Measurements from ENCODE around the gene INSYN2B.

The INSYN2B gene

DNA sequence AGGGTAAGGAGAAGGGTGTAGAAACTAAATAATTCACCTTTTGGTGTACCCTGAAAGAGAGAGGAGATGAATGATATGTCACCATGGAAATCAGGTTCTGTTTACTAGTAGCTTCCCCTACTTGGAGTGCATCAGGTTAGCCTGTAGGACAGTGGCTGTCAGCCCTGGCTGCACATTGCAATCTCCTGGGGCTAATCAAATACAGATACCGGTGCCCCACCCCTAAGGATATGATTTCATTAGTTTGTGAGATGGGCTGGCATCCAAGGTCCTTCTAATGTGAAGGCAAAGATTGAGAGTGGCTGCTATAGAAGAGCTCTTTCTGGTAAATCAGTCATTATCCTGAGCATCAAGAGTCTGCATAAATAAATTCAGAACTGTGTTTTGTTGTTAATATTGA lies 47.2 kb downstream of the INSYN2B start:
- DNase-seq (ENCODE audit: low read depth in 2 of 2): no peak

GRCh38 chr5:169923988-169924387 lies 56.3 kb downstream of the INSYN2B start:
- no peak for DNase-seq (ENCODE audit: low read depth in 2 of 2)

DNA sequence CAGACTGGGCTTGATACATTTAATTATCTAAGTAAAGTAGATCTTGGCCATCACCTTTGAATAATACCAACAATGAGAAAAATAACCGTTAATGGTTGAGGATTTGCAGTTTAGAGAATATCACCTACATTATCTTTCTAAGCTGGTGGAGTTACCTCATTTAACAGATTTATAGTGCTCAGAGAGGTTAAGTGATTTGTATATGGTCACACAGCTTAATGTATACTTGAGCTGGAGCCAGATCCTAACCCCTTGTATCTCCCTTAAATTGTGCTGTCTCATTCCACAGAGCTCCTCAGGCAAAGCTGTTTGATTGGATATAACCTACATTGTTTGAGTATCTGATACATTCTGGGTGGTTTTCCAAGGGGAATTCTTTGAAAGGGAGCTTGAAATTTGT lies 57.8 kb downstream of the INSYN2B start:
- DNase-seq (ENCODE audit: low read depth in 2 of 2): no peak

GRCh38 chr5:169921949-169922348 lies 58.3 kb downstream of the INSYN2B start:
- no peak for DNase-seq (ENCODE audit: low read depth in 2 of 2)

DNA sequence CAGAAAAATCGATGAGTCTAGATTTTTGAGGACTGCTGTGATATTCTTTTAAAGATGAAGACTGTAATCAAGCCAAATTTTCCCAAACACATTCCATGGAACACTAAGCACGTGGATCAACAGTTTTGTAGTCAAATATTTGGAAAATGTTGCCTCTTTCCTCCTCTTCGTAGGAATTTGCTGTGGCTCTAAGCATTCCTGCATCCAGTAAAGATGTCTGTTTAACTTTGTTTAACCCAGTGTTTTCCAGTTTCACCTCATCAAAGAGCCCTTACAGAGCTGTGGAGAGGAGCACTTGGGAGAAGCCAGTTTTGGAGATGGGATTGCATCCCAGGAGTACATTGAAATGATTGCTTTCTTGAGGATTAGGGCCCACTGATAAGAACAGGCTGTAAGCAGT lies 58.9 kb downstream of the INSYN2B start:
- no peak for DNase-seq (ENCODE audit: low read depth in 2 of 2)

GRCh38 chr5:169920474-169920873 lies 59.8 kb downstream of the INSYN2B start:
- no peak for DNase-seq (ENCODE audit: low read depth in 2 of 2)

DNA sequence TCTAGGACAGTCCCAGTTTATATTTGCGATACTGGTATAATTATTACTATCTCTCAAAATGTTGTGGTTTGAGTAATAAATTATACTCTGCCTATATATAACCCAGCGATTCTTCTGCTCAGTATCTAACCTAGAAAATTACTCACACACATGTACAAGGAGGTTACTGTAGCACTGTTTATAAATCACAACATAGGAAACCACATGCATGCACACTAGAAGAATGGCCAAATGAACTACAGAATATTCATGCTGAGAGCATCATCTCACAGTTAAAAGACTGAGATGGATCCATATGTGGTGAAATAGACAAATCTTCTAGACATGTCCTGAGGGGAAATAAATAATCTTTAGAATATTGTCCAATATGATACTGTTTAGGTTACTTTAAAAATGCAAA lies 62.1 kb downstream of the INSYN2B start:
- no peak for DNase-seq (ENCODE audit: low read depth in 2 of 2)

- no peak for DNase-seq (ENCODE audit: low read depth in 2 of 2)
These were observed 62.8 kb downstream of the INSYN2B start for GRCh38 chr5:169917500-169917899.

DNA sequence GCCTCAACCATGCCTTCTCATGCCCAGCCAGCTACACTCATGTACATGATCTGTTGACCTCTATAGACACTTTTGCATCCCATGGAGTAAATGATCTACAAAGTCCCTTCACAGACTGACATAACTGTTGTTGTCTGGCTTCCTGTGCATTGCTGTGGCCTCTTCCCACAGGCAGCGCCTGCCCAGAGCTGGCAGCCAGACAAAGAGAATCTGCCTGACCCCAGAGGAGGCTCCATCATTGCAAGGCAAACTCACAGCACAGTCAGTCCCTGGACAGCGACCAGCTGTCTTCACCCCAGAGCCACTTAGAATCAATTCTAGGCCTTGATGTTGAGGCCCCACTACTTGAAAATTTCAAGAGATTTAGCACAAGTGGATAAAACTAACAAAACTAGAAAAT lies 65.5 kb downstream of the INSYN2B start:
- no peak for DNase-seq (ENCODE audit: low read depth in 2 of 2)

GRCh38 chr5:169913479-169913878 lies 66.8 kb downstream of the INSYN2B start:
- DNase-seq (ENCODE audit: low read depth in 2 of 2): no peak

- DNase-seq (ENCODE audit: low read depth in 2 of 2): no peak
These were observed 68.7 kb downstream of the INSYN2B start for GRCh38 chr5:169911448-169912212.

- DNase-seq (ENCODE audit: low read depth in 2 of 2): no peak
These were observed 69.9 kb downstream of the INSYN2B start for GRCh38 chr5:169910393-169910792.

- DNase-seq (ENCODE audit: low read depth in 2 of 2): no peak
These were observed 70.3 kb downstream of the INSYN2B start for GRCh38 chr5:169909945-169910344.

GRCh38 chr5:169908864-169909263 lies 71.4 kb downstream of the INSYN2B start:
- DNase-seq (ENCODE audit: low read depth in 2 of 2): no peak

DNA sequence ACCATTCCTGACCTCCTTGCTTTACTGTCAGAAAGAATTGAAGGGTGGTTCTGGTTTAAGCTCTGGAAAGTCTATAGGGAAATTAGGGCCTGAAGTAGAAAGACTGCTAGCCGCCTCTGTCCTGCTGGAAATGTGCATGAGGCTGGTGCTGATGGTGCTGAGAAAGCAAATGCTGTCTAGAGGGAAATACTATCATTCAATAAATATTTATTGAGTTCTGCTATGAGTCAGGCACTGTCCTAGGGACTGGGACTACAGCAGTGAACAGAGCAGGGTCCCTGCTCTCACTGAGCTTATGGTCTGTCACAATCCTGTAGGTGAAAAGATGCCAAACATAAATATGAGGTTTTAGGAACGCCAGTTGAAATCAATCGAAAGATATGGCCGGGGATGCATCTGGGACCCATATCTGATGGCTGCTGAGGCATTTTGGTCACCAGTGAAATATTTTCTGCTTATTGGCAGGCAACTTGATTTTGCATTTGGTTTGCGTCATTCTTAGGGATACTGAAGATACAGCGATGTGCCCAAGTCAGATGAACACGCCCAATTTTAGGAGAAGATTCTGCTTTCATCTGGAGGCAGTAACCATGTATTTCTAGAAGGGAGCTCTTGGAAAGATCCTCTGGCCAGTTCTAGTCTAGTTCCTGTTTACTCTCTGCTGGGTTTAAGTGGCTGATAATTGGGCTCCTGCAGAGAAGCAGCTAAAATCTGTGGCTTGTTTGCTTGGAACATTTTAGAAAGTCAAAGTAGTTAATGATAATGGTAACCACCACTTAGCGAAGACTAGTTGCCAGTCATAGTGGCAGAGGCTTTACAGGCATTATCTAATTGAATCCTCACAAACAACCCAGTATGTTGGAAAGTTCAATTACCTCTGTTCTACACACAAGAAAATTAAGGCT lies 73.3 kb downstream of the INSYN2B start:
- DNase-seq (ENCODE audit: low read depth in 2 of 2): no peak

GRCh38 chr5:169905017-169905416 lies 75.3 kb downstream of the INSYN2B start:
- no peak for DNase-seq (ENCODE audit: low read depth in 2 of 2)

GRCh38 chr5:169904508-169904907 lies 75.8 kb downstream of the INSYN2B start:
- DNase-seq (ENCODE audit: low read depth in 2 of 2): no peak

DNA sequence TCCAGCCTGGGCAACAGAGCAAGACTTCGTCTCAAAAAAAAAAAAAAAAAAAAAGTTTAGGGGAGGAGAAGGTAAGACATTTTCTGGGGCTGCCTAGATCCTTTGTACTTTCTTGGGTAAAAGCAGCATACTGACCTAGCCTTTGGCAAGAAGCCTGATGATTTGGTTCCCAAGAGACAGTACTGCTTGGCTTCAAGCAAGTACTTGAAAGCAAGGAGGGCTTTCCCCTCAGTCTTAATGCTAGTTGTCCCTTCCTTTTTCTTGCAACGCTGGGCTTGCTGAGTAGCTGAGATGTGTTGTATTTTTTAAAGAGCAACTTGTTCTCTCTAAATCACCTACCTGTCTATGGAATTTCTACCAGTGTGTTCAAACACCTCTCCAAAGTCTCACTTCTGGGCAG lies 76.2 kb downstream of the INSYN2B start:
- DNase-seq (ENCODE audit: low read depth in 2 of 2): no peak

DNA sequence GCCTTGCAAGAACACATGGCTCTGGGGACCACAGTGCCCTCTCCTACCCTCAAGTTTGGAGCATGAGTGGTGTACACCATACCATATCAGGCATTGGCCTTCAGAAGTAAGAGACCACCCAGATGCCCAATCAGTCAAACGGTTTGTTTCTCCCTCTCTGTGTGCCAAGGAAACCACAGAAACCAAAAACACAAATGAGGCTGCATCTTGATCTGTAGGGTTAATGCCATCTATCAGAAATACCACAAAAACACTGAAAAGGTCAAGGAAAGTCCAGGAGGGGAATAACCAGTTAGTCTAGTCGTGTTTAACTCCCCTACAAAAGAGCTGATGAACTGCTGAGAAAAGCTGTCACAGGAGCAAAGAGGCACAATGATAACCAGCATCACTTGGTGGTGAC lies 78.4 kb downstream of the INSYN2B start:
- DNase-seq (ENCODE audit: low read depth in 2 of 2): no peak

GRCh38 chr5:169897481-169897880 lies 82.8 kb downstream of the INSYN2B start:
- DNase-seq (ENCODE audit: low read depth in 2 of 2): no peak

- no peak for DNase-seq (ENCODE audit: low read depth in 2 of 2)
These were observed 84.4 kb downstream of the INSYN2B start for GRCh38 chr5:169895926-169896325.

GRCh38 chr5:169893571-169893970 lies 86.7 kb downstream of the INSYN2B start:
- no peak for DNase-seq (ENCODE audit: low read depth in 2 of 2)

DNA sequence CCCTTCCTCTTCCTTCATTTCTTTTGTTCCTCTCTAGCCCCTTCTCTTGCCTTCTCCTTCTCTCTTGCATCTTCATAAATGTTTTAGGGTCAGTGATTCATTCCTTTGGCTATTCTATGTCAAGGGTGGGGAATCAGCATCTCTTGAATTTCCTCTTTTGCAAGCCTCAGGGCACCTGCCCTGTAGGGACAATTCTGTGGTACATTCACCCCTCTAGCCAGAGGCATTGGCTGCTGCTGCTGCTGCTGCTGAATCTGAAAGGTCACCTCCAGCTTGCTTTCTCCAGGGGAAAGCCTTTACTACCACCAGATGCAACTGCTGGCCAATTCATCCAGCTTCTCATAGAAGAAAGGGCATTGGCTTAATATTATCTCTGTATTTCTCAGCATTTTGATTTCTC lies 87.3 kb downstream of the INSYN2B start:
- DNase-seq (ENCODE audit: low read depth in 2 of 2): no peak

Measured in stimulated activated CD8-positive, alpha-beta memory T cell treated with anti-CD3 and anti-CD28 coated beads, Interleukin-7, amount 100 ng/mL, for 1 hour (primary cell).